HG02938 (cell line): Measurements from ENCODE around the gene CABP2.

Experiments
- ATAC-seq: cut with Tn5 transposase; IDR thresholded peaks from one replicate; pipeline ENCODE4 v1.9.1; 2021; ENCODE audit warnings: mild to moderate bottlenecking, moderate library complexity; ENCODE audit not compliant: unreplicated experiment

CABP2 gene

DNA sequence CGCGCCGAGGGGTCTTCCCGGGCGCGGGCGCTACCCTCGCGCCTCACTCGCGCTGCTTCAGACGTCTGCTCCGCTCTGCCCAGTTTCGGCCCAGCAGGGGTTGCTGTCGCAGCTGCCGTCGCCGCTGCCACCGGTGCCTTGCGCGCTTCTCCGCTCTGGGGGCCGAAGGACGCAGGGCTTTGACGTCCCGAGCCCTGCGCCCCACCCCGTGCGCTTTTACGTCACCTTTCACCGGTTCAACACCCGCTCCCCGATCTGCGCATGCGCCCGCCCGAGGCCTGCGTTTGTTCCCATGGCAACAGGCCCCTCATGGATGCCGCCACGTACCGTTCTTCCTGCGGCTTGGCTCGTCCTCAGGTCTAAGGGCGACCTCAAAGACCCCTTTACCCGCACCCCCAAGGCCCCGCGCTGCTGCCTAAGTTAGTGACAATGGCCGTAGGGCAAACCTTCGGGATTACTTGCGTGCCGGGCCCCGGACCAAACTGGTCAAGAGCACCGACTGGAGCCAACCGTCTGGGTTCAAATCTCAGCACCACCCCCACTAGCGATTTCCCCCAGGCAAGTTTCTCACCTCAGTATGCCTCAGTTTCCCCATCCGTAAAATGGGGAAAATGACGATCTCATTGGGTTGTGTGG lies 14.6 kb downstream of the CABP2 start:
- peak; percentile 45 for ATAC-seq

DNA sequence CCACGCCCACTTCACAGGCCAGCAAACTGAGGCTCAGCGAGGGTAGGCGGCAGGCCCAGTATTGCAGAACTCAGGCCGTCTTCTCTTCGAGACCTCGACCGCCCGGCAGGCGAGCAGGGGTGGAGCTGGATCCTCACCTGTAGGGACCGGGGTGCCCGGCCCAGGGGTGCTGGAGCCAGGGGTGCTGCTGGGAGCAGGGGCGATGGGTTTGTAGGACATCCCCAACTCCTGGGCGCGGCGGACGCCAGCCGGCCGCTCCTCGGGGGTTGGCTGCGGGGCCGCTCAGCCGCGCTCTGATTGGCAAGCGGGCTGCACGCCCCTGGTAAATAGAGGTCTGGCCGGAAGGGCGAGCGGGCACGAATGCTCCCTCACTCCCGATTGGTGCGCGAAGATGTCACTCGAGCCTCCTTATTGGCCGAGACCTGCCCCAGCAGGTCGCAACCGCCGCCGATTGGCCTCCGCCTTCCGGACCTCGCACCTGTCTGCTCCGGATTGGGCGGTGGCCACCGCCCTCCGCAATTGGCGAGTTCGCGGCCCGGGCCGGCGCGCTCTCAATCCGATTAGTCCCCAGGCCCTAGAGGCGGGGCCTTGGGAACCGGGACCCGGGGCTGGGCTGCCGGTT lies 15.3 kb downstream of the CABP2 start, which contains the start of gene CDK2AP2:
TSS of gene CDK2AP2 (minus strand) at position 299 of the 622 bp plus-strand sequence. CDS start at position 219, 80 bp downstream.
- ATAC-seq, result peak; percentile 74

DNA sequence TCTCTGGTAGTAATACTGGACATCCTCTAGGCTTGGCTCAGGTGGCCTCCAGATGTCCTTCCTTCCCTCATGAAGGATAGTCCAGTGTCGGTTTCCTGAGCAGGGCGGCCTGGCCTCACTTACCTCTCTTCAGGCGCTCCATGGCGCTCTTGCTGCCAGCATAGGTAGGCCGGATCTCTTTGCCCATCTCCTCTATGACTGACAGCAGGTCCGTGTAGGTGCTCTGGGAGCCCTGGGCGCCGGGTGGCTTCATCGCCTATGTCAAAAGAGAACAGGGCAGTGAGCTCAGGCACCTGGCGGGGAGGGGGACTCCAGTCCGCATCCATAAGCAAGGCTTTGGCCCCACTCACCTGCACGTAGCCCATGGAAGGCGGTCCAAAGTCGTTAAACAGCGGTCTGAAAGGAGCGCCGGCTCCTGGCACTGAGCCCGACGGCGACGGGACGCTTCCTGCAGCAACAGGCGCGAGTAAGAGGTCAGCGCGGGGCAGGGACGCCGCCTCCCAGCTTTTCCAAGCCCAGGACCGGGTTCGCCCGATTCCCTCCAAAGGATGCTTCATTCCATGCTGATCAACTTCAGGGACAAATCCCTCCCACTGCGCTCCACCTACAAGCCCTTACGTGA lies 15.9 kb downstream of the CABP2 start:
- ATAC-seq, result no peak

DNA sequence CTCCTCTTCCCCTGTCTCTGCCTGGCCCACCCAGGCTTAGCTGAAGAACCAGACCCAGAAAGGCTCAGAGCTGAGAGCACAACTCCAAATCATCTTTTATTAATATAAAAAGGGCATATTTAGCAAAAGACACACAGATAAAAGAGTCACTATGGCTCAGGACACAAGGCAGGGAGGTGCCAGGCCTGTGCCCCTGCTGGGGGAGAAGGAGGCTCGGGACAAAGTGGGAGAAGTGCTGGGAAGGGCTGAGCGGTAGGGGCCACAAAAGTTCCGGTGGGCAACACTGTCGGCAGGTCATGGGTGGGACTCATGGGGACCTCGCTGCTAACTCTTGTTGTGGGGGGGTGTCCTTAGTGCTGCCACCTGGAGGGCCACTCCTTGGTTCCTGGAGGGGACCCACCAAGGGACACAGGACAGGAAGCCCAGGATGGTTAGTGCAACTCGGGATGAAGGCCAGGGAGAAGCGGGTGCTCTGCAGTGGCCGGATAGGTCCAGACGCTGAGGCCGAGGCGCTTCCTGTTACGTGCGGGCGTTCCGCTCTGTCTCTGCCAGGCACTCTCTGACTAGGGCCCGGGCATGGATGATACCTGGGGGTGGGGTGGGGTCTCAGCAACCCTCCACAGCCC lies 16.7 kb downstream of the CABP2 start:
- no peak for ATAC-seq

DNA sequence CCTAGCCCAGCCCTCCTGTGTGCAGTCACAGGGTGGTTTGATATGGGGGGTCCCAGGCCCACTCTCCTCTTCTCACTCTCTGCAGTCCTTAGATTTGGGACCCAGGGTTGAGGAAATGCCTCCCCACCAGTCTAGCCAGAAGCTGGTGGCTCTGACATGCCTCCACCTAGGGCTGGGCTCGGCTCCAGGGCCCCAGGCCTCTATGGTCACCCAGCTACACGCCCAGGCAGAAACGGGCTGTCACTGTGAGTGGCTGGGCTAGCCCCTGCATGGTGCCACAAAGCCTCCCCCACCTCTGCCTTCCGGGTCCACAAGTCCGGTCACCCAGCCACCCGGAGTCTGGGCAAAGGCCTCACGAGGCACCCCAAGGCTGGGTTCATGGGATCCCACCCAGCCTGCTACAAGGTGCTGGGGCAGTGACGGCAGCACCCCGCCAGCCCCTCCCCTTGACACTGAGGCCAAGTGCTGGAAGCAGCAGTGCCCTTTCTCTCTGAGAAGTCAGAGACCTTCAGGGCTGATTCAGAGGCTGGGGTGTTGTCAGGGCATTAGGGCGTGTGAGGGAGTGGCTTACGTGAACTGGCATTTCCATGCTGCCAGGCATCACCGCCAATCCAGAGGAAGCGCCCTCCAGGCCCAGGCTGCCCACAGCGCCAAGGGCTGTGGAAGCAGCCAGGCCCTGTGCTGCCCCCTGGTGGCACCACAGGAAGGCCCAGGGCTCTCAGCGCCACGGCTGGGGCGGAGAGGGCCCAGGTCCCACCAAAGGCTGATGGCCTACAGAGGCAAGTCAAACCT lies 17.4 kb downstream of the CABP2 start:
- no peak for ATAC-seq

DNA sequence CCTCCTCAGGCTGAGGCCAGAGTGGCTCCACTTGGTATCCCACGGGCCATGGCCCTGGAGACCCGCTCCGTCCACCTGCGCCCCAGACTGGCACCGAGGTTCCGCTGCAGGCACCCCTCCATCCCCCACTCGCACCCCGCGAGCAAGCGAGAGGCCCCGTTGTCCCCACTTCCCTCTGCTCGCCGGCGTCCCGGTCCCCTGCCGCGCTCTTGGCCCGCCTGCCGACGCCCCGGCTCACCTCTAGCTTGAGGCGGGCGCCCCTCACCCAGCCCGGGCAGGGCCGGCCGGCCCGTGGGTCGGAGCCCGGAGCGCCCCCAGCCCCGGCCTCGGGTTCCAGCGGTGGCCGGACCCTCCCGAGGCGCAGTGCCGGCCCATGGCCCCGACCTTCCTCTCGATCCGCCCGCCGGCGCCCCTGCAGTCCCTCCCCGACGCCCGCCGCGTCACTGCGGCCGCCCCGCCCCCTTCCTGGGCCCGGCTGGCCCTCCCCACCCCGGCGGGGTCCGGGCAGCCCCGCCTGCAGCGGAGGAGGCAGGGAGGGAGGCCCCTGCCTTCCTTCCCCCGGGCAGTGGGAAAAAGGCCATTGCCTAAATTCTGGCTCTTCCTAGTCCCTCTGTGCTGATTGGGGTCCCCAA lies 18.2 kb downstream of the CABP2 start, which contains the start of gene PITPNM1:
TSS of gene PITPNM1 (minus strand) at position 414 of the 632 bp plus-strand sequence. CDS start 1,183 bp downstream, outside the sequence.
- ATAC-seq, result no peak

DNA sequence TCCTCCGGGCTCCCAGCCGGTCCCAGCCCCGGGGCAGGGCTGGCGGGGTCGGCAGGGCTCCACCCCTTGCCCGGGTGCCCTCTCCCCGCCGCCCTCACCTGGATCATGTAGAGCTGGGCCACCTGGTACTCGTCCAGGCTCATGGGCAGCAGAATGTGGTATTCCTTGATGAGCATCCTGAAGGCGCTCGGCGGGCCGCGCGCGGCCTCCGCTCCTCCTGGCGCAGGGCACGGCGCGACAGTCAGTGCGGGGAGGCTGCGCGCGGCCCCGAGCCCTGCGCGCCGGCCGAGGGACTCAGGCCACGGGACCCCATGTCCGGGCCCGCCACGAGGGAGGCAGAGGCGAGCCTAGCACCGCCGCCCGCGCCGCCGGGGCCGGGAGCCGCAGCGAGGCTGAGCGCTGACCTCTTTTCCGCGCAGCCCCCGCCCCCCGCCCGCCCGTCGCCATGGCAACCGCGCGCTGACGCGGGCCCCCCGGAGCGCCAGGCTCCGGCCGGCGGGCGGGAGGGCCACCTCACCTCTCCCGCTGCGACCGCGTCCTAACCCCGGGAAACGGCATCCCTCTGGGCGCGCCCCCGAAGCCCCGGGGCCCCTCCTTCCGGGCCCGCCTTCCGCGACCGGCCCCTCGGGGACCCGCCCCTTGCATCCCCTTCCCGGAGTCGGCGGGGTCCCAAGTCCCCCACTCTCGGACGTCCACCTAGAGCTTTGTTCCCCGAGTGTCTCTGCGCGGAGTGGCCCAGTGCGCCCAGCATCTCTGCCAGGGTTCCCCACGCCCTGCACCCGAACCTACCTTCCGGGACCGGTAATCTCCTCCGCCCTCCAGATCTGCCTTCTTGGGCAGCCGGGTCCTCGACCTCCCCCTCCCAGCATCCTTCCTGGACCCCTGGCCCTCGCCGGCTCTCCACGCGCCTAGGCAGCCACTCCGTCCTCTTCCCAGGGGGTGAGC lies 19.0 kb downstream of the CABP2 start:
- ATAC-seq, result no peak

DNA sequence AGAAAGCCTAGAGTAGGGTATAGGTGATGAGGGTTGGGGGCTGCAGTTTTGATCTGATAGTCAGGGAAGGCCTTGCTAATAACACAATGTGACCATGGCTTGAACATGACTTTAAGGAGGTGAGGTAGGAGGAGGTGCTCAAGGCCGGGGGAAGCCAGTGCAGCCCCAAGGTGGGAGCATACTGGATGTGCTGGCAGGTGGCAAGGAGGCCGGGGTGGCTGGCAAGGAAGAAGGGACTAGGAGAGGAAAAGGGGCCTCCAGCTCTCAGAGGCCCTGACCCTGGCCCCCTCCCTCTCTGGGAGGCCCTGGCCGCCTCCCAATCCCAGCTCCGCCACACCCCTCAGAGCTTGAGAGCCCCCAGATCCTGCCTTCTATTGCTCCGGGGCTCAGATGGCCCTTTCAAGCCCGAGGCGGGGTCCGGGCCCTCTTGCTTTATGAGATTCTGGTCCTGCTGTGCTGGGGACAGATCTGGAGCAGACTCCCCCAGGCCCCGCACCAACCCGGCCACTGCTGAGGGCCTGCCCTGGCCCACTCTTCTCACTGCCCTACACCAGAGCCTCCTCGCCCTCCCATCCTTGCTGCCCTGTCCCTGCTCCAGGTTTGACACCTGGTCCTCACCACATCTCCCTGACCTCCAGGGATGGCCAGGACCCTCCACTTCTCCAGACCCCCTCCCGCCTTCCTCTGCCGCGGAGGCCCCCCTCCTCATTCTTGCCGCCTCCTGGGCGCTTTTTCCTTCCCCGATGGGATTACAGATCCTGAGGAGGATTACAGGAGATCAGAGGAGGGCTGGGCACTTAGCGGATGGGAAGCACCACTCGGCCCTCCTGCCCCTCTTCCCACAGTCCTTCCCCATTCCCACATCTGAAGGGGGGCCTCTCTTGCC lies 19.9 kb downstream of the CABP2 start:
- no peak for ATAC-seq

DNA sequence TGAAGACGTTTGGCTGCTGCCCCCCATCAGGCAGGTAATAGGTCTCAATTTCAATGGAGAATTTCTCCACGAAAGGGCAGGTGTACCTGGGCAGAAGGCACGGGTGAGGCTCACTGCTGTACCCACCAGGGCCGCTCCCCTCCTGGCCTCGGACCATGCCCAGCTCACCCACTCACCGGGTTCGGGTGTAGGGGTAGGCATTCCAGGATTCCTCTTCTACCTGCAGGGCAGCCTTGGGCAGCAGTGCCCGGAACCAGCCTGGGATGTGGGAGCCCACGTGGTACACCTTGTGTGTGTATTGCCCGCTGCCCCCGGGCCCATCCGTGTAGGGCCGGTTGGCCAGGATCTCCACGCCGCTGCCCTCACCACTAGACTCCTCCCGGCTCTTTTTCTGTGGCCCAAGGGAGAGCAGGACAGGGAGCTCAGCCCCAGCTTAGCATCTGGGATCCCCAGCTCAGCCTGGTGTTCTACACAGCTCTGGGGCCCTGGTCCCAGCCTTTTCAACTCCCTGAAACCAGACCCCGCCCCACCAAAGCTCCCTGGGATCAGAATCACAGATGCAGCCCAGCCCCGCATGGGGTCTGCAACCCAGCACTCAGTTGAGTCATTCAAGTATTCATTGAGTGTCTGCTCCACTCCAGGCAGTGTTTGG lies 20.8 kb downstream of the CABP2 start:
- ATAC-seq, result no peak

DNA sequence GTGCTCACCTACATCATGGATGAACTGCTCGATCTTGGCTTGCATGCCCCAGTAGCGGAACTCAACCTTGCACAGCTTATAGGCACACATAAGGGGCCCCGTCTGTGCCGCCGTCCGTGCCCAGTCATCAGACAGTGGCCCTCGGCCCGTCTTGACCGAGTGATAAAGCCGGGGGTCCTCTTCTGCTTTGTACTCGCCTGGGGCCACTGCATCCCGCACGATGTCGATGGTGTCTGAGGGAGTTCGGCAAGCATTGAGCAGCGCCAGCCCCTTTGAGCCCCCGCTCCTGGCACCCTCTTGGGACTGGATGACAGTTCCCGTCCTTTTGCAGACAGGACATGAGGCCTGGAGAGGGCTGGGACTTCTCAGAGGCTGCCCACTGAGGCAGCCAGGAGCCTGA lies 21.4 kb downstream of the CABP2 start:
- ATAC-seq, result no peak

DNA sequence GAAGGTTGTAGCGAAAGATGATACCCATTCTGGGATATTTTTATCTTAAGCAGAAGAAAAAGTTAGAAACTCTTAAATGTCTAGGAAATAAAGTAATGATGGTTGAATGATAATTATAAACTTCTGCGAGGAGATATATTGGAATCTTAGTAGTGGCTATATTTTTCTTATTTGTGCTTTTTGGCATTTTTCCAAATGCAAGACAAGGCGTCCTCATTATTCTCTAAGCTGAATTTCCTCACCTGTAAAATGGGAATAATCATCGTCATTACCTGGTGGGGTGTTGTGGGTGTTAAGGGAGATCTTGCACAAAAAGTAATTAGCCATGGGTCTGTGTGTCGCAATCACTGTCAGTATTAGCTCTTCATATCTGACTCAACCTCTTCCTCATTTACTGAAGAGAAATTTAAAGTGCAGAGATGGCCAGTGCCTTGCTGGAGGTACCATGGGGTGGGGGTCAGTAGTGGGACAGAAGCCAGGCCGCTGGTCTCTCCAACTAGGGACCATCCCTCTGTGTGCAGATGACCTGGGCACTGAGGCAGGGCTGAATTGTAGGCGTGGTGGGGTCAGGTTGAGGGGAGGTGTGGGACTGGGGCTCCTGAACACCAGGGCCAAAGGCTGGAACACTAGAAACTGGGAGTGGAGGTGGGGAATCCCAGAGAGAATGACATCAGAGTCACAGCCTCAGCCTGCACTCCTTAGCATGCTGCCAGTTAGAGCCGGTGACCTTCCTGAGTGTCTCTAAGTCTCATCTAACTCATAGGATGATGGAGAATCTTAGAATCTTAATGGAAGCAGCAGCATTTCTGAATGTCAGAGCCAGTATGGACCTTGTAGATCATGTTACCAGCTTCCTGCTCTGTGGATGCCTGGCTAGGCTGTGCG lies 22.2 kb downstream of the CABP2 start:
- ATAC-seq, result no peak

DNA sequence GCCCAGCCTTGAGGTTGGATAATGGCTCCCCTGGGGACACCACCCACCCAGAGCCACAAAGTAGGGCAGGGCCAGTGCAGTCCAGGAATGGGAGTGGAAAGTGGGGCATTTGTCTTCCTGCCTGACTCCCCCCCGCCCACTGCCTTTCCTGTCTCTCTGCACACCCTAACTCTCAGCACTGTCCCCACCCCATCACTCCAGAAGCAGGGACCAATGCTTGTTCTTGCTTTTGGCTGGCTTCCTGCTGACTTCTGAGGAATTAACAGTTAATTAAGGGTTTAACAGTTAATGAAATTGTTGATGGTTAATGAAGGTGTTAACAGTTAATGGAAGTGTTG lies 22.8 kb downstream of the CABP2 start:
- ATAC-seq, result no peak

DNA sequence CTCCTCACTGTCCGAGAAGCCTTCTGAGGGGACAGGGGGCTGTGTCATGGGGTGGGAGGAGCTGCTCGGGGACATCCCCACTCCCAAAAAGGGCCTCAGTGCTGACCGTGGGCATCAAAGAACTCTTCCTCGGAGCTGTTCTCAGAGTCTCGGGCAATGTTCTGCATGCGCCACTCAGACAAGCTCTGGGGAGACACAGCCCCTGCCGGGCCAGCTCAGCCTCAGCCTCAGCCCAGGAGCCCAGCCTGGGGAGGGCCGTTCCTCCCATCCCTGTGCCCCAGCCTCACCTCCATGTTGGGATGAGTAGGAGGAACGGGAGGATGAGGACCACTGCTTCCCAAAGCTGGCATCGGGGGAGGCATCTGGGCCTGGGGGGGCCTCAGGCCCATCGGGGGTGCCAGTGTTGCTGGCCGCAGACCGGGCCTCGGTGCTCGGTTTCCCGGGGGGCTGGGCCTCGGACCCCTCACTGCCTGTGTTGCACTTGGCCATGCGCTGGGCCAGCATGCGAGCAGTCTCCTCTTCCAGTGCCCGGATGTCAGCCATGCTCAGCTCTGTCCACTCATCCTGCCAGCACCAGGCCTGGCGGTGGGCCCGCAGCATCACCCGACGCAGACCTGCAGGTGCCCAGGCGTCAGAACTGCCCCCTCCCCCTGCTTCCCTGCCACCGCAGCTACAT lies 23.3 kb downstream of the CABP2 start:
- no peak for ATAC-seq

DNA sequence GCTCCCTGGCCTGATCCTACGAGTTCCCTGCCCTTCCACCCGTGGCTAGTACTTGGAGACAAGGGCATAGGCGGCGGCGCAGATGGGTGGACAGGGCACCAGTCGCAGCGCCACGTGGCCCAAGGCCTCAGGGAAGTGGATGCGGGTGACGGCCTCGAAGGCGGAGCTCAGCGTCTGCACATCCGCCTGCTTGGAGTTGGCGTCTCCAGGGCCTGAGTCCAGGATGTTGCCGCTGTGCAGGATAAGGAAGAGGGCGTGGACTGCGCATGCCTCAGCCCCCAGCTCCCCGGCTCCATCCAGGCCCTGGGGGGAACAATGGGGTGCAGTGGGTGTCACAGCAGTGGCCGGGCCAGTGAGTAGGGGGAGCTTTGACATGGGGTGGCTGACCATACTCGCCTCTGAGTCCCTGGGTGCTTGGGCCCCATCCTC lies 24.7 kb downstream of the CABP2 start:
- no peak for ATAC-seq

DNA sequence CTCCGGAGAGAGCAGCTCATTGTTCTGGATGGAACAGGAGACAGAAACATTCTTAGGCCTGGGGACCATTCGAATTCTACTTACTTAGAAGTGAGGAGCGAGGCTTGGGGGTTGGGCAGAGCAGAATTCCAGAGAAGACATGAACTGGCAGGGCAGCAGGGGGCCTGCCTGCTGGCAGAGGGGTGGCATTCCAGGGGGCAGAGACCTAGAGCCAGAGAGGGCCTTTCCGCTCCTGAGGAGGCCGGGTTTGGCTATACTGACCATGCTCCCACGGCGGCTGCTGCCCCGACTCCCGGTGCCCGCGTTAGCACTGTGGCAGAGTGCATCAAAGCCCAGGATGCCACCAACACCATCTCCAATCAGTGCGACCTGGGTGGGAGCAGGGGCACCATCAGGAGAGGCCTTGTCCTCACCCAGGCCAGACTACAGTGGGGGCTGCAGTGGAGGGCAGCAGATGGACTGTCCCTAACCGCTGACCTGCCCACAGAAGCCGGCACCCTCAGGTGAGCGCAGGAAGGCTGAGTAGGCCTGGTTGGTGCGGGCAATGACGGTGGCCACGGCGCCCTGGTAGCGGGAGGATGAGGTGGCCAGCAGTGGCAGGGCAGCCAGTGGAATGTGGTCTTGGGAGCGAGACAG lies 25.5 kb downstream of the CABP2 start:
- ATAC-seq, result no peak

DNA sequence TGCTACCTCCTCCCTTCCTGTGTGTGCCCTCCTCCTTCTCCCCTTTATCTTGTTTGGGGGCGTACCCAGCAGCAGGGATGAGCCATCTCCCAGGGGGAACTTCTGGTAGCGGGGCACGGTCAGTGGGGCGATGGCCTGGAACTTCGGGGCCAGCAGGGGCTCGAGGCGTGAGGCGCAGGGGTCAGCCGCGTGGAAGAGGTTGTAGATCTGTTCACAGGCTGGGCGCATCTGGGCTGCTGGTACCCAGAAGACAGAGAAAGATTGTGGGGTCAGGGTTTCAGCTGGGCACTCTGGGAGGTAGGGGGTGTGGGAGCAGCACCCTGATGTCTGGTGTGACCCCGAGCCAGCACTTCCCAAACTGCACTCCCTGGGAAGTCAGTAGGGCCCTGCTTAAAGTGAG lies 27.1 kb downstream of the CABP2 start:
- ATAC-seq, result no peak
